T-helper 1 cell treated with Interleukin-12 subunit alpha and Interleukin-12 subunit beta and Interleukin-4 antibody, amounts not matched to agents 30 ng/mL and 1 ng/mL, for 36 hours (primary cell): Measurements from ENCODE around the gene TMPRSS11E. TPM values are rescaled to one million over a fixed set of nuclear protein-coding genes. Genes with fewer than 3 reads are reported as not detected.
"Not testable (repeated sequence)": the region's sequence is repeated elsewhere in the genome, so short reads cannot be mapped to it uniquely, and the experiment has no call there.

Source experiments
- intact Hi-C: fragments of 100-400 bp; cut with micrococcal nuclease; formaldehyde crosslinking; loops from one replicate; pipeline ENCODE4 v1.15.1; 2024
- total RNA-seq: library from RNA; stranded (reverse); gene quantifications from 2 replicates; pipeline ENCODE4 v1.2.3, GENCODE V29; 2022

Gene TMPRSS11E, protein sequence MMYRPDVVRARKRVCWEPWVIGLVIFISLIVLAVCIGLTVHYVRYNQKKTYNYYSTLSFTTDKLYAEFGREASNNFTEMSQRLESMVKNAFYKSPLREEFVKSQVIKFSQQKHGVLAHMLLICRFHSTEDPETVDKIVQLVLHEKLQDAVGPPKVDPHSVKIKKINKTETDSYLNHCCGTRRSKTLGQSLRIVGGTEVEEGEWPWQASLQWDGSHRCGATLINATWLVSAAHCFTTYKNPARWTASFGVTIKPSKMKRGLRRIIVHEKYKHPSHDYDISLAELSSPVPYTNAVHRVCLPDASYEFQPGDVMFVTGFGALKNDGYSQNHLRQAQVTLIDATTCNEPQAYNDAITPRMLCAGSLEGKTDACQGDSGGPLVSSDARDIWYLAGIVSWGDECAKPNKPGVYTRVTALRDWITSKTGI
- not detected in 2 replicates for total RNA-seq

DNA sequence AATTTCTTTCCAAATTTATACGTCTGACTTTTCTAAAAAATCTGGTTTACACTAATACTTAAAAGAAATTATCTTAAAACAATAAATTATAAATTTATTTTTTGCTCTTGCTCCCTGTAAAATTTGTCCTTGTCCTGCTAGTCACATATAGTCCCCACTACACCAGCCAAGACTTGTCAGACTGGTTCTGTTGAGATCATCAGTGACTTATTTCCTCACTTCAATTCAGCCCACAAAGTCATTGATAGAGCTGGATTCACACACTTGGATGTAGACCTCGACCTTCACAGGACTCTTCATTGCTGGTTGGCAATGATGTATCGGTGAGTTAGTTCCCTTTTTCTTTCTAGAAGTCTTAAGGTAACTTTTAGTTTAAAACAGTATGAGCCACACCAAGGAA, at the start of gene TMPRSS11E:
TSS of gene TMPRSS11E (plus strand) at position 263 of the 400 bp plus-strand sequence. CDS start at position 313, 50 bp downstream.
- intact Hi-C loops: no loop called here

DNA sequence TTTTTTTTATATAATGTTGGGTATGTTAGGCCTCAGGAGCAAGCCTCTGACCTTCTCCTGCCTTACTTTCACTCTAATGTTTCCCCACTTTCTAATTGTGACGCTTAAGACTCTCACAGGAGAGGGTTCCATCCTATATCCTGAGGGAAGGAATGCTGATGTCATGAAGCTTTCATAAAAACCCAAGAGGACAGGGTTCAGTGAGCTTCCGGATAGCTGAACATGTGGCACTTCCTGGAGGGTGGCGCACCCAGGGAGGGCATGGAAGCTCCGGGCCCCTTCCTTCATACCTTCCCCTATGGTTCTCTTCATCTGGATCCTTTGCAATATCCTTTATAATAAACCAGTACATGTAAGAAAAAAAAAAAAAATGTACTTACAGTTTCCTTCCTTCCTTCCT, 48.0 kb upstream of the TMPRSS11E start:
- intact Hi-C loops: no loop called here

- intact Hi-C loops: no loop called here
These were observed 46.0 kb upstream of the TMPRSS11E start for GRCh38 chr4:68401231-68401630.

GRCh38 chr4:68404153-68404552, 43.1 kb upstream of the TMPRSS11E start:
- intact Hi-C loops: no loop called here

- intact Hi-C loops: not testable (repeated sequence)
These were observed 41.4 kb upstream of the TMPRSS11E start for GRCh38 chr4:68405718-68406478.

GRCh38 chr4:68406479-68406859, 40.8 kb upstream of the TMPRSS11E start:
- intact Hi-C loops: no loop called here

DNA sequence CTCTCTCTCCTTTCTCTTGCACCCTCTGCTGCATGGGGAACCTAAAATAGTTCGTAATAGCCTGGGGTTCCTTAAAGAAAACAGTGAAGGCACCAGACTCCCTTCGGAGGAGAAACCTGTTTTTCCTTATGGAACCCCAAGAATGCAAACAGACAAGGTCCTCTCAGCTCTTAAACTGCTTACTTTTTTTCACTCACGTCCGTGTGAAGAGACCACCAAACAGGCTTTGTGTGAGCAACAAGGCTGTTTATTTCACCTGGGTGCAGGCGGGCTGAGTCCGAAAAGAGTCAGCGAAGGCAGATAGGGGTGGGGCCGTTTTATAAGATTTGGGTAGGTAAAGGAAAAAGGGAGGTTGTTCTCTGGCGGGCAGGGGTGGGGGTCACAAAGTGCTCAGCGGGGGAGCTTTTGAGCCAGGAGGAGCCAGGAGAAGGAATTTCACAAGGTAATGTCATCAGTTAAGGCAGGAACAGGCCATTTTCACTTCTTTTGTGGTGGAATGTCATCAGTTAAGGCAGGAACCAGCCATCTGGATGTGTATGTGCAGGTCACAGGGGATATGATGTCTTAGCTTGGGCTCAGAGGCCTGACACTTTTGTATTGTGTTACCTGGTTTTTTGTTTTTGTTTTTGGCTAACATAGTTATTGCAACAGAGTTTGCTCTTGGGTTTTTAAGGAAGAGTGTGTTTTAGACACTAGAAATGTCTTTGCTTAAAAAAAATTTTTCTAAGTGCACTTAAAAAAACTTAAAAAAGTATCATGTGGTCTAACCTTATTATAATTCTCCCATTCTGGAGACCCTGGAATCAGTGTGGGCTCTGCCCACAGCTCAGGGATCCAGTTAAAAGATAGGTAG, 40.0 kb upstream of the TMPRSS11E start:
- intact Hi-C loops: not testable (repeated sequence)

- intact Hi-C loops: no loop called here
These were observed 39.4 kb upstream of the TMPRSS11E start for GRCh38 chr4:68407868-68408190.

DNA sequence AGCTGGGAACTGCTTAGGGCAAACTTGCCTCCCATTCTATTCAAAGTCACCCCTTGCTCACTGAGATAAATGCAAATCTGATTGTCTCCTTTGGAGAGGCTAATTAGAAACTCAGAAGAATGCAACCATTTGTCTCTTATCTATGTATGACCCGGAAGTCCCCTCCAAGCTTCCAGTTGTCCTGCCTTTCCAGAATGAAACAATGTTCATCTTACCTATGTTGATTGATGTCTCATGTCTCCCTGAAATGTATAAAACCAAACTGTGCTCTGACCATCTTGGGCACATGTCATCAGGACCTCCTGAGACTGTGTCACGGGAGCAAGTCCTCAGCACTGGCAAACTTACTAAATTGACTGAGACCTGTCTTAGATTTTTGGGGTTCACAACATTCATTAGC, 37.1 kb upstream of the TMPRSS11E start:
- intact Hi-C loops: no loop called here

GRCh38 chr4:68410643-68411042, 36.6 kb upstream of the TMPRSS11E start:
- intact Hi-C loops: no loop called here

DNA sequence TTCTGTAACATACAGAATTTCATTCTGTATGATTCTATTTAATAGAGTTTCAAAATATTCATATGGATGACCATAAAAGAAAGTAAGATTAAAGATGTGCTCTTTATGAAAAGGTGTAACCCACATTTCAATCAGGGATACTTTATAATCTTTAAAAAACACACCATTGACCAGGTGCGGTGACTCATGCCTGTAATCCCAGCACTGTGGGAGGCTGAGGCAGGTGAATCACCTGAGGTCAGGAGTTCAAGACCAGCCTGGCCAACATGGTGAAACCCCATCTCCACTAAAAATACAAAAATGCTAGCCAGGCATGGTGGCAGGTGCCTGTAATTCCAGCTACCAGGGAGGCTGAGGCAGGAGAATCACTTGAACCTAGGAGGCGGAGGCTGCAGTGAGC, 35.2 kb upstream of the TMPRSS11E start:
- intact Hi-C loops: not testable (repeated sequence)

- intact Hi-C loops: no loop called here
These were observed 30.7 kb upstream of the TMPRSS11E start for GRCh38 chr4:68416591-68416990.

- intact Hi-C loops: no loop called here
These were observed 20.7 kb upstream of the TMPRSS11E start for GRCh38 chr4:68426516-68426915.

GRCh38 chr4:68430337-68430736, 16.9 kb upstream of the TMPRSS11E start:
- intact Hi-C loops: no loop called here

DNA sequence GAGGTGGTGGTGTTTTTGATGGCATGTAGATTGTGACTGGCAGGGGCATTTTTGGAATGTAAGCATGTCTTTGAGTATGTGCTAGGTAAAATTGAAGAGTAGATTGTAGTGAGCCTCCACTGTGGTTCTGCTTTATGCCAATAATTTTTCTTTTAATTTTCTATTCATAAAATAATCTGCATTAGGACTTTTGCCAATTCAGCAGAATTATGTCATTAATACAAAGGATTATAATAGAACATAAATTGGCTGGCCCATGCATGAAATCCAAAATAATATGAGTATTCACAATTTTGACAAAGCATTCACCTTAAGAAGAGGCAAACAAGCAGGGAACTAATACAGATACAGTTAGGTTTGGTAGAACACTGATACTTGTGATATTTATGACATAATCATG, 14.9 kb upstream of the TMPRSS11E start:
- intact Hi-C loops: no loop called here

GRCh38 chr4:68433582-68433981, 13.7 kb upstream of the TMPRSS11E start:
- intact Hi-C loops: no loop called here

- intact Hi-C loops: no loop called here
These were observed 13.0 kb upstream of the TMPRSS11E start for GRCh38 chr4:68434277-68434676.

GRCh38 chr4:68434836-68435235, 12.4 kb upstream of the TMPRSS11E start:
- intact Hi-C loops: no loop called here

DNA sequence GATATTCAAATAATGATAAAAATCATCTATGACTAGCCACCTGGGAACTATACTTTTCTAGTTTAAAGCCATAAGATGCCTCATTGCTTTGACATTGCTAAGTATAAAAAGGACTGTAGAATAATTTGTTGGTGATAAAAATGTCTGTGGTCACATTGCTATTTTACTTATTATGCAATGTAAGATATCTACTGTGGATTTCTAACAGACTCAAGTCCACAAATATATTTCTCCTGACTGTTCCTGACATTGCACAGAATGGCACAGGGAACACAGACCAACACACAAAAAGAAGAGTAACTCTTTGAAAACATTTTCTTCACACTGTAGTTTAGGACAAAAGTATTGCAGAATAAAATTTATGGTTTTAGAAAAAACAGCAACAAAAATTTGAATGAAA, 2.2 kb upstream of the TMPRSS11E start:
- intact Hi-C loops: no loop called here

GRCh38 chr4:68451246-68452211, 4.3 kb downstream of the TMPRSS11E start:
- intact Hi-C loops: no loop called here

DNA sequence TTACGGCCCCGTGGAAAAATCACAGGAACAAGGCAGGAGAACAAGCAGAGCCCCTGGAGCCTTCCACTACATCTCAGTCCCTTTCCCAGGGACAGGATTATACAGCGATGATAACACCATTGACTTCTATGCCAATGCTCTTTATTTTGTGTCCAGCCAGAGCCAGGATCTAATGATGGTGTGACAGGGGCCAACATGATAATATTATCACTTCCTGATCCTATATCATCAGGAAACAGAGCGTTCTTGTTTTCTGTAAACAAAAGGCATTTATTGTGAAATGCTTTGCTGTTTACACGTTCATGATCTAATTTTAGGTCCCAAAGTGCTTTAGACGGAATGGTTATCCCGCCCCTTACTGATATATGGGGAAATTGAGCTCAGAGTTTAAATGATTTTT, 12.8 kb downstream of the TMPRSS11E start:
- intact Hi-C loops: no loop called here
